GM21528 (cell line): ENCODE data around the gene NRSN2.
A peak's percentile ranks its signal among the peaks of the same experiment; 100 is the strongest.
"Not testable (repeated sequence)": the region's sequence is repeated elsewhere in the genome, so short reads cannot be mapped to it uniquely, and the experiment has no call there.

Experiments
- ATAC-seq: cut with Tn5 transposase; IDR thresholded peaks from one replicate; pipeline ENCODE4 v1.9.1; 2021; ENCODE audit warnings: mild to moderate bottlenecking, moderate library complexity; ENCODE audit not compliant: unreplicated experiment, low FRiP score

Gene NRSN2

DNA sequence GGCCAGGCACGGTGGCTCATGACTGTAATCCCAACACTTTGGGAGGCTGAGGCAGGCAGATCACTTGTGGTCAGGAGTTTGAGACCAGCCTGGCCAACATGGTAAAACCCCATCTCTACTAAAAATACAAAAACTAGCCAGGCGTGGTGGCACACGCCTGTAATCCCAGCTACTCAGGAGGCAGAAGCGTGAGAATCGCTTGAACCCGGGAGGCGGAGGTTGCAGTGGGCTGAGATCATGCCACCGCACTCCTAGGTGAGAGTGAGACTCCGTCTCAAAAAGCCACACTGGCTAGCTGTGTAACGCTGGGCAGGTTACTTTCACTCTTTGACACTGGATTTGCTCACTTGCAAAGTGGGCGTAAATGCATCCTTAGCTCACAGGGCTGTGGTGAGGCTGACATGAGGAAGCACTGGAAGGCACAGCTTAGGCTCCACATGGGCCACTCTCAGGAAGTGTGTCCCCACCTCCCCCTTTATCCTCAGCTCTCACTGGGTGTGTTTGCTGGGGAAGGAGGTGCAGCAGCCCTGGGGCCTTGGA, 25.7 kb downstream of the NRSN2 start:
- ATAC-seq = not testable (repeated sequence)

DNA sequence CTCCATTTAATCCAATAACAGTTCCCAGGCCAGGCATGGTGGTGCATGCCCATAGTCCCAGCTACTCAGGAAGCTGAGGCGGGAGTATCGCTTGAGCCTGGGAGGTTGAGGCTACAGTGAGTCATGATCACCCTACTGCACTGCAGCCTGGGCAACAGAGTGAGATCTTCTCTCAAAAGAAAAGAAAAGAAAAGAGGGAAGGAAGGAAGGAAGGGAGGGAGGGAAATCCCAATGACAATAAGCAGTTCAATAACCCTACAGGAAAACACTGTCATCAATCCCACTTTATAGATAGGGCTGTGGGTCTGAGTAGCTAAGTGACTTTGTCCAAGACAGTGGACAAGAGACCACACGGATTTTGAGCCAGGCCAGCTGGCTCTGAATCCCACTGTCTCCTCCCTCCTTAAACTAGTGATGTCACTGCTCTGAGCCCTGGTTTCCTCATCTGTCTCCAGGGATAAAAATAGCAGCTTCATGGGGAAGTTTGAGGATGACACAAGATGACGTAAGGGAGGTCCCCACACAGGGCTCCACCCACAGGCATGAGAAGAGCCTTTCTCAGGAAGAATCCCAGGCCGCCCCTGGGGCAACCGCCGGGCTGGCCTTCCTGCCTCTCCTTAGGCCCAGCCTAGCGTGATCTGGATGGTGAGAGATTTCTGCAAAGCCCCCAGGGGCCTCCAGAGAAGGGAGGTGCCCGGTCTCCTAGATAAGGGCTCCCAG, 26.4 kb downstream of the NRSN2 start:
- no peak for ATAC-seq

DNA sequence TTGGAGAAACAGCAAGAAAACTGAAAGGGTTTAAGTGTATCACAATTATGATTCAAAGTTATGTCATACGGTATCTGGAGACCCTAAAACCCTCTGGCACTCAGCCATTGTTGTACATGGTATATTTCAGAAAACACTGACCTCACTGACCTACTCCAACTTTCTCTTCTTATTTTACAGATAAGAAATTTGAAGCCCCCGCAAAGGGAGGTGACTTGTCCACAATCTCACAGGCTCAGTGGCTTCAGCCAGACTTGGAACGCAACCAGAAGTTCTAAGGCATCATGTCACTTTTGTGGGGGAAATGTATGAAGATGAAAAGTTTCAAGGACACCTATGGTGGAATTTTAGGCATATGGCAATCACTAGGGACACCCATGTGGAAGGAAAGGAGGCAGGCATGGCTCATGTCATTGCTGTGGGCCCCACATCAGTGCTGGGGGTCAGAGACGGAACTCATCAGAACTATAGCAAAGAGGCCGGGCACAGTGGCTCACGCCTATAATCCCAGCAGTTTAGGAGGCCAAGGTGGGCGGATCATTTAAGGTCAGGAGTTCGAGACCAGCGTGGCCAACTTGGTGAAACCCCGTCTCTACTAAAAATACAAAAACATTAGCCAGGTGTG, 28.5 kb downstream of the NRSN2 start:
- no peak for ATAC-seq

DNA sequence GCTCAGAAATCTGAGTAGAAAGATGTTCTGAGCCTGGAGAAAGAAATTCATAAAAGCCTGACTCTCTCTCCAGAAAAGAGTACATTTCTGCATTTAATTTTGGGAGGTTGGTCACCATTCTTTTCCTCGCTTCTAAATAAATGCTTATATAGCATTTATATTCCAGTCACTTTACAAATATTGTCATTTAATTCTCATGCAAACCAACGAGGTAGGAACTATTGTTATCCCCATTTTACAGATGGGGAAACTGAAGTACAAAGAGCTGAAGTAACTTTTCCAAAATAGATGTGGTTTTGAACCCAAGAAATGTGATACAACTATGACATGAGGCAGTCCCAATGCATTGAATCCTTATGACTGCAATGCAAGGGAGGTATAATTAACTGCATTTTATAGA, 29.2 kb downstream of the NRSN2 start:
- ATAC-seq = no peak

DNA sequence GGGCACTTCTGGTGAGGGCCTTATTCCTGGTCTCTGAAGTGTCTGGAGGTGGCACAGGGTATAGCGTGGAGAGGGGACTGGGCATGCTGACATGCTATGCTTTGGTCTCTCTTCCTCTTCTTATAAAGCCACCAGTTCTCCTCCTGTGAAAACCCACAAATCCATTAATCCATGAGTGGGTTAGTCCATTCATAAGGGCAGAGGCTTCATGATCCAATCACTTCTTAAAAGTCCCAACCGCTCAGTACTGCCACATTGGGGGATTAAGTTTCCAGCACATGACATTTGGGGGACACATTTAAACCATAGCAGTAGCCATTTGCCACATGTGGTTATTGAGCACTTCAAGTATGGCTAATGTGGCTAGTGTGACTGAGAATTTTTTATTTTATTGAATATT, 29.8 kb downstream of the NRSN2 start:
- ATAC-seq = no peak

GRCh38 chr20:377578-377977, 30.7 kb downstream of the NRSN2 start:
- not testable (repeated sequence) for ATAC-seq

GRCh38 chr20:378961-379336, 32.0 kb downstream of the NRSN2 start:
- no peak for ATAC-seq

DNA sequence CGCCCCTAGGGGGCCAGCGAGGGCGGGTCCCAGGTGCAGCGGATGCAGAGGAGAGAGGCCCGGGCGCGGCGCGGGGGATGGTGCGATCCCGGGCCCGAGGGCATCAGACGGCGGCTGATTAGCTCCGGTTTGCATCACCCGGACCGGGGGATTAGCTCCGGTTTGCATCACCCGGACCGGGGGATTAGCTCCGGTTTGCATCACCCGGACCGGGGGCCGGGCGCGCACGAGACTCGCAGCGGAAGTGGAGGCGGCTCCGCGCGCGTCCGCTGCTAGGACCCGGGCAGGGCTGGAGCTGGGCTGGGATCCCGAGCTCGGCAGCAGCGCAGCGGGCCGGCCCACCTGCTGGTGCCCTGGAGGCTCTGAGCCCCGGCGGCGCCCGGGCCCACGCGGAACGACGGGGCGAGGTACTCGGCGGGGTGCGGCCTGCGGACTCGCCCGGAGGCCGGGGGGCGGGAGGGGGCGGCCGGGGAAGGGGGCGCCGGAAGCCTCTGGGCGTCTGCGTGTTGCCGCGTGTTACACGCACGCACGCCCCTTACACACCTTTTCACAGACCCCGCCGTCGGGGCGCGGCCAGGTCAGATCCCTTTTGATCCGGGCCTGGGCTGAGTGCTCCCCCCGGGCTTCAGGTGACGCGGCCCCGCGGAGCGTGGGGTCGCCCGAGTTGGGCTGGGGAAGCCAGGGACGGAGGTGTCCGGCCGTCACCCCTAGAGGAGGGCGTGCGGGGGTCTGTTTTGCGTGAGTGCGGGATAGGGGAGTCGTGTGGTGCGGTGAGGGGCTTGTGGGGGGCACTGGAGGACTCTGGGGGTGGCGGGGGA, 34.1 kb downstream of the NRSN2 start:
- peak; percentile 53 for ATAC-seq

DNA sequence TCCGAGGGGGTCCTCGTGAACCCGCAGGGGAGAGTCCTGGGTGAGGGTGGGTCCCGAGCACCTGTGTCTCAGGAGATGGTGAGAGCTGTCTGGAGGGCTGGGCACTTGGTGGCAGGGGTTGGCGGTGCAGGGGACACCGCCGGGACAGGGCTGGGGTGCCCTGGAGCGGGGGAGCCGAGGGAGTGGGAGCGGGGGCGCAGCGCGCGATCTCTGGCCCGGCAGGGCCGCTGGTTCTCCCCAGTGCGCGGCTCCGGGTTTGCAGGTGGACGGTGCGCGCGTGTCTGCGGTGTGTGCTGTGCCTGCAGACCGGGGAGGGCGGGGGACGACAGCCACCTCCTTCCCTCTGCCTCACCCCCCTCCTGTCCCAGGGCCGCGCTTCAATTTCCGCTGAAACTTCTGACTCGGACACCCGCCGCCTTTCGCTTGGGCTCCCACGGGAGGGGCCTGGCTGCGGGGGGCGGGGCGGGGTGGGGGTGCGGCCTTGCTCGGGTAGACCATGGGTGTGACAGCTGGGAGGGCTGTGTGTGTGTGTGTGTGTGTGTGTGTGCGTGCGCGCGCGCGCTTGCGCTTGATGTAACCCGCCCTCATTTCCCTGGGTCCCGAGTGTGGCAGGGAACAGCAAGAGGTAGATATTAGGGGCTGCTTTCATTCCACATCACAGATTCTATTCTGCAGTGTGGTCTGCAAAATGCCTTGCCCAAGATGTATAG, 34.8 kb downstream of the NRSN2 start:
- ATAC-seq = peak; percentile 56

GRCh38 chr20:382291-383115, 35.6 kb downstream of the NRSN2 start:
- ATAC-seq = peak; percentile 7

DNA sequence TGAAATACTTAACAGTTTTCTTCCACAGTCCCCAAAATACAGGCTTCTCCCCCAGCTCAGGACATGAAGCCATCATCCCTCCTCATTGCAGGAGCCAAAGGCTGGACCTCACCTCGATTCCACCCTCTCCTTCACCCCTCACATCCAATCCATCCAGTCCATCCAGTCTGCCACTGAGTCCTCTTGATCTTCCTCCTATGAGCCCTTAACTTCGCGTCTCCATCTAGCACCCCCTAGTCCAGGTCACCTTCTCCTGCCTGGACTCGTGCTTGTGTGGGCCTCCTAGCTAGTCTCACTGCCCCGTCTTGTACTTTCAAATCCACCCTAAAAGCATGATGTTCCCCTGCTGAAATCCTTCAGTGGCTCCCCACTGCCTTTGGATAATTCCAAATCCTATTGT, 37.0 kb downstream of the NRSN2 start:
- no peak for ATAC-seq

- no peak for ATAC-seq
These were observed 37.8 kb downstream of the NRSN2 start for GRCh38 chr20:384723-385122.

- no peak for ATAC-seq
These were observed 38.5 kb downstream of the NRSN2 start for GRCh38 chr20:385448-385847.

GRCh38 chr20:386634-387033, 39.7 kb downstream of the NRSN2 start:
- not testable (repeated sequence) for ATAC-seq

DNA sequence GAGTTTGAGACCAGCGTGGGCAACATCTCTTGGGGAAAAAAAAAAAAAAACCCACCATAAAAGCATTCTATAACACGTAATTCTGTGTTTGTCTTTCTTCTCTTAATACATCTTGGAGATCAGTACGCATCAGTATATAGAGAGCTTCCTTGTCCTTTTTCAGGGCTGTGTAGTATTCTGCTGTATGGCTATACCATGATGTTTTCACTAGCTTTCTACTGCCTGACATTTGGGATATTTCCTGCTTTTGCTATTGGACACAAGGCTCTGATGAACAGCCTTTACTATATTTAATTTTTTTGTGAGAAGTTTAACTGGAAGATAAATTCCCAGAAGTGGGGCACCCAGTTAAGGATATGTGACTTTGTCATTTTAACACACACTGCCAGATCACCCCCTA, 40.6 kb downstream of the NRSN2 start:
- no peak for ATAC-seq

- ATAC-seq = no peak
These were observed 41.4 kb downstream of the NRSN2 start for GRCh38 chr20:388034-388994.

GRCh38 chr20:389220-389619, 42.3 kb downstream of the NRSN2 start:
- no peak for ATAC-seq

GRCh38 chr20:391041-391711, 44.3 kb downstream of the NRSN2 start:
- no peak for ATAC-seq
